Brain microvascular endothelial cell (primary cell): ENCODE measurements around the gene PHACTR1.

Experiments
- DNase-seq: peaks from one replicate; pipeline ENCODE4 v3.0.0-alpha.2; 2020
- H3K27ac ChIP-seq: fragments of 250-450 bp; sonication (Bioruptor Pico); 2 replicates; pipeline ENCODE4 v1.5.1; 2020; ENCODE audit warnings: mild to moderate bottlenecking, moderate library complexity
- H3K27me3 ChIP-seq: fragments of 250-450 bp; sonication (Bioruptor Pico); replicated peaks from 2 replicates; pipeline ENCODE4 v1.5.1; 2020; ENCODE audit warnings: mild to moderate bottlenecking
- H3K36me3 ChIP-seq: fragments of 250-450 bp; sonication (Bioruptor Pico); replicated peaks from 2 replicates; pipeline ENCODE4 v1.5.1; 2020; ENCODE audit warnings: mild to moderate bottlenecking
- H3K4me3 ChIP-seq: 2 replicates; pipeline ENCODE4 v1.5.1; 2011; ENCODE audit warnings: low read depth, mild to moderate bottlenecking, control low read depth, low read length, moderate library complexity
- in situ Hi-C: cut with HindIII; loops from 2 replicates; pipeline ENCODE4 v1.10.0; 2017; ENCODE audit warnings: low sequenced_read_pairs, low pct_ligation_motif_present
- TF ChIP-seq, protein P1 (sequence below): IDR thresholded peaks from 2 replicates; pipeline ENCODE4 v1.5.1; 2011; ENCODE audit warnings: low read depth, mild to moderate bottlenecking, moderate library complexity, low read length, control low read depth, inconsistent platforms; ENCODE audit errors: missing control alignments

The PHACTR1 gene

DNA sequence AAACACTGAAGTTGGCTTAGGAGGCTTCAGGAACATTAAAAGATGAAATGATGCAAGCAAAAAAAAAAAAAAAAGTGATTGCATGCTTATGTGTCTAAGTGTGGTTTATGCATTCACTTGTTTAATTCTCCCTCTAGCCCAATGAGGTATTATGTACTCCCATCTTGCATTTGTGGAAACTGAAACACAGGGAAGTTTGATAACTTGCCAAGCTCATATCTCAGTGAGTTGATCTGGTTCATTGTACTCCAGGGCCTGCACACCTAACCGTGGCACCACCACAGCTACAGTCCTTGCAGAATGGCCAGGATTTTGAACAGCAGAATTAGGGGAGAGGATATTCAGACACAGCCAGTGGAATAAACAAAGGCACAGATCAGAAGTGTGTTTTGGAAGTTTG is 360.6 kb downstream of the PHACTR1 start:
- no peak overlapping the region for H3K4me3 ChIP-seq
- TF ChIP-seq, protein P1, sequence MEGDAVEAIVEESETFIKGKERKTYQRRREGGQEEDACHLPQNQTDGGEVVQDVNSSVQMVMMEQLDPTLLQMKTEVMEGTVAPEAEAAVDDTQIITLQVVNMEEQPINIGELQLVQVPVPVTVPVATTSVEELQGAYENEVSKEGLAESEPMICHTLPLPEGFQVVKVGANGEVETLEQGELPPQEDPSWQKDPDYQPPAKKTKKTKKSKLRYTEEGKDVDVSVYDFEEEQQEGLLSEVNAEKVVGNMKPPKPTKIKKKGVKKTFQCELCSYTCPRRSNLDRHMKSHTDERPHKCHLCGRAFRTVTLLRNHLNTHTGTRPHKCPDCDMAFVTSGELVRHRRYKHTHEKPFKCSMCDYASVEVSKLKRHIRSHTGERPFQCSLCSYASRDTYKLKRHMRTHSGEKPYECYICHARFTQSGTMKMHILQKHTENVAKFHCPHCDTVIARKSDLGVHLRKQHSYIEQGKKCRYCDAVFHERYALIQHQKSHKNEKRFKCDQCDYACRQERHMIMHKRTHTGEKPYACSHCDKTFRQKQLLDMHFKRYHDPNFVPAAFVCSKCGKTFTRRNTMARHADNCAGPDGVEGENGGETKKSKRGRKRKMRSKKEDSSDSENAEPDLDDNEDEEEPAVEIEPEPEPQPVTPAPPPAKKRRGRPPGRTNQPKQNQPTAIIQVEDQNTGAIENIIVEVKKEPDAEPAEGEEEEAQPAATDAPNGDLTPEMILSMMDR, result no peak
- H3K27ac ChIP-seq, result no peak overlapping the region
- H3K36me3 ChIP-seq, result no peaks in the 10 kb centered on the region
- no peaks in the 10 kb centered on the region for H3K27me3 ChIP-seq
- in situ Hi-C loops, result no loop called here
- DNase-seq, result no peak

DNA sequence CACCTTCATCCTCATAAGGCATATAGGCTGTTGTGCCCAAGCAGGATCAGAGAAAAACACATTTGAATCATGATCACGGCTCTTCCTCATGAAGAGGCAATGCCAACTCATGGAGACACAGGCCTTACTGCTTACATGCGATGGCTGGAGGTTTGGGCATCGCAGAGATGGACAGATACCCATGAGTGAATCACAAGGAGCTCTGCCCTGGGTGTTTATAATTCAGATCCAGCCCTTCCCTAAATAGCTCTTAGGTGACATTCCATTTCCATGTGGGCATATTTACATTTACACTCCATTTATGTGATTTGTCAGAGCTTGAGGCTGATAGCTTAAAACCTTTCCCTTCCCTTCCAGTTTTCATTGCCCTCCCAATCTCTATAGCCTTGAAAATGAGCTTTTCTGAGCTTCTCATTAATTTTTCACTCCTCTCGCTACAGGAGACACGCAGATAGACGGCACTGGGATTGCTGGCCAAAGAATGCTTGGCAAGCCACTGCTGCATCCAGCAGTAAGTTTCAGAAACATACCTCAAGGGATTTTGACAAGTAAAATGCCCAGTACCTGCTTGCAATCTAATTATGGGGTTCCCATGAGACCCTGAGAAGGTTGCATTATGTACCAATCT is 362.6 kb downstream of the PHACTR1 start:
- no peak overlapping the region for H3K27ac ChIP-seq
- DNase-seq, result no peak
- H3K27me3 ChIP-seq, result no peaks in the 10 kb centered on the region
- no peaks in the 10 kb centered on the region for H3K36me3 ChIP-seq
- in situ Hi-C loops, result no loop called here
- no peak overlapping the region for H3K4me3 ChIP-seq
- TF ChIP-seq, protein P1, result no peak

GRCh38 chr6:13080462-13081188 is 364.1 kb downstream of the PHACTR1 start:
- in situ Hi-C loops, result no loop called here
- TF ChIP-seq, protein P1, result no peak
- H3K27ac ChIP-seq, result no peak overlapping the region
- DNase-seq, result no peak
- H3K27me3 ChIP-seq, result no peaks in the 10 kb centered on the region
- no peak overlapping the region for H3K4me3 ChIP-seq
- H3K36me3 ChIP-seq, result no peaks in the 10 kb centered on the region

- Histone ChIP-seq H3K27ac (no peak overlapping the region), H3K4me3 (no peak overlapping the region), H3K27me3 (no peaks in the 10 kb centered on the region), H3K36me3 (no peaks in the 10 kb centered on the region)
- DNase-seq, result no peak
- TF ChIP-seq, protein P1, result no peak
- in situ Hi-C loops, result no loop called here
These were observed 364.6 kb downstream of the PHACTR1 start for GRCh38 chr6:13081189-13081563.

DNA sequence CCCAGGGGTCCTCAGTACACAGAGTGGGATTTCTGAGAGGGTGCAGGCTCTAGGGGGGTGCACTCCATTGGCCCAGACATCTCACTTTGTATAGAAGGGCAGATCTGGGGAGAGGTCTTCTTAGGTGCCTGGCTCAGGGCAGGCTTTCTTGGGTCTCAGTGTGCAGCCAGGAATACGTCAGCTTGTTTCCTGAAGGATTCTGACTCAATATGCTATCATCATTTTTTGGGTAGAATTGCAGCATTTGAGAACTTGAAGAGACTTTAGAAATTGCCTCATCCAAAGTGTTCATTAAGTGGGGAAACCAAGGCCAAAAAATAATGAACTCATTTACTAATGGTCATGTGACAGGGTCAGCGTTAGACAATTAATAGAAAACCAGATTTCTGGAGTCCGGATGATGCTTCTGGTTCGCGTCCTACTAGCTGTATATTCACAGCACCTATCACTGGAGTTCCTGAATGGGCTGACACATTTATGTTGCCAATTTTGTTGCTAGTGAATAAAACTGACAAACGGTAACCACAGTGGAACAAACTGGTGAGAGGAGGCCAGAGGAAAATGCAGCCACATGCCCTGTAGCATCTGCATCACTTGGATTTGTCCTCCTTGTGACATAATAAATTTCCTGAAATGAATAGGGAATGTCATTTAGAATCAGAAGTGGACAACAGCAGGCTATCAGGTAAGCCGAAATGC is 372.9 kb downstream of the PHACTR1 start:
- Histone ChIP-seq H3K4me3 (no peak overlapping the region), H3K27me3 (no peaks in the 10 kb centered on the region), H3K36me3 (no peaks in the 10 kb centered on the region), H3K27ac (no peak overlapping the region)
- no peak for DNase-seq
- in situ Hi-C loops, result no loop called here
- TF ChIP-seq, protein P1, result no peak
